Left ventricle myocardium inferior (tissue), 1 donor: Measurements from ENCODE around the gene TMEM232. TPM values are rescaled to one million over a fixed set of nuclear protein-coding genes. Genes with fewer than 3 reads are reported as not detected.
"Not testable (repeated sequence)": the region's sequence is repeated elsewhere in the genome, so short reads cannot be mapped to it uniquely, and the experiment has no call there.

Experiments
- DNase-seq: peaks from one replicate; pipeline ENCODE4 v3.0.0-alpha.2; 2020
- H3K27ac ChIP-seq: fragments of 200-600 bp; replicated peaks from 2 replicates; pipeline ENCODE4 v1.8.0; 2021
- H3K27me3 ChIP-seq: fragments of 200-600 bp; 2 replicates; pipeline ENCODE4 v1.8.0; 2021; ENCODE audit warnings: low read depth
- H3K36me3 ChIP-seq: fragments of 200-600 bp; 2 replicates; pipeline ENCODE4 v1.8.0; 2021
- H3K4me1 ChIP-seq: fragments of 200-600 bp; 2 replicates; pipeline ENCODE4 v1.8.0; 2021
- H3K4me3 ChIP-seq: fragments of 200-600 bp; 2 replicates; pipeline ENCODE4 v1.8.0; 2021; ENCODE audit warnings: mild to moderate bottlenecking, moderate library complexity
- H3K9me3 ChIP-seq: fragments of 200-600 bp; replicated peaks from 2 replicates; pipeline ENCODE4 v1.8.0; 2021
- intact Hi-C: fragments of 100-400 bp; cut with micrococcal nuclease; formaldehyde crosslinking; loops from one replicate; pipeline ENCODE4 v1.11.0; 2022
- total RNA-seq: library from RNA; stranded (reverse); fragmentation: NEBNext Ultra II Directional; extraction: Animal tissue kit (Norgen Biotek cat#: 25700); gene quantifications from one replicate; pipeline ENCODE4 v1.2.1, GENCODE V29; 2021
- TF ChIP-seq, protein P1 (sequence below): fragments of 200-600 bp; IDR thresholded peaks from 2 replicates; pipeline ENCODE4 v1.8.0; 2021; ENCODE audit warnings: antibody characterized with exemption, mild to moderate bottlenecking, borderline replicate concordance
- donor health status: DM: no; HTN: yes; CAD: no; lungs with severe emphysema.

The TMEM232 gene
- total RNA-seq, 1 donor from 2014 or later = 3.6 TPM

DNA sequence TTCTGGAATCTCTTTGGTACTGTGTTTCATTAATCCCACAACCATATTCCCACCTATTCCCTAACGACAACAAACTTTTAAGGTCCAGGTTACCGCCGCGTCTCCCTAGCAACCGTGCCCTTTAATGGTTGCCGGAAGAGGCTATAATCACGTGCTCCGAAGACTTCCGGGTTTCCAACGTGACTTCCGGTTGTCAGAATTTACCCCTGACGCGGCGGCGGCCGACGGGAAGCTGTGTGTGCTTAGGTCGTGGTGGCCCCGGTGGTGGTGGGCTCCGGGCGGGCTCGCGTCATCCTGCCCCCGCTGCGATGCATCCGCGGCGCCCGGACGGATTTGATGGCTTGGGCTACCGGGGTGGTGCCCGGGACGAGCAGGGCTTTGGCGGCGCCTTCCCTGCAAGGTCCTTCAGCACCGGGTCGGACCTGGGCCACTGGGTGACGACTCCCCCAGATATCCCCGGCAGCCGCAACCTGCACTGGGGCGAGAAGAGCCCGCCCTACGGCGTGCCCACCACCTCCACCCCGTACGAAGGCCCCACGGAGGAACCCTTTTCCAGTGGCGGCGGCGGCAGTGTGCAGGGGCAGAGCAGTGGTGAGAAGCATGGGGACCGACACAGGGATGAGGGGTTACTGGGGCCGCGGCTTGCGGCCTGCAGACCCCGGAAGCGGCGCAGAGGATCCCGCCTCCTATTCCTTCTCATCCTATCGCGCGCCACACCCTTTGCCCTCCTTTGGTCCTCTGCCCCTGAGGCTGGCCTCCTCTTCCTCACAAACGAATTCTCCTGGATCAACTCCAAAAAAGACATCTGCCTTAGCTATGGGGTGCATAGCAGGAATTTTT, 12.6 kb upstream of the TMEM232 start, which contains the start of gene SLC25A46:
Gene SLC25A46 (plus strand): TSS at position 196 of the 840 bp plus-strand sequence. CDS start 113 bp downstream, at position 309.
- intact Hi-C loops = no loop called here
- Histone ChIP-seq H3K4me3 (peak within 1 kb of the TSS; percentile 96), H3K27ac (peak within 1 kb of the TSS; percentile 95), H3K9me3 (no peaks in the 10 kb centered on the region), H3K36me3 (no peaks in the 10 kb centered on the region), H3K27me3 (no peaks in the 10 kb centered on the region), H3K4me1 (peaks cover 38% of the 10 kb centered on the region)
- TF ChIP-seq, protein P1, sequence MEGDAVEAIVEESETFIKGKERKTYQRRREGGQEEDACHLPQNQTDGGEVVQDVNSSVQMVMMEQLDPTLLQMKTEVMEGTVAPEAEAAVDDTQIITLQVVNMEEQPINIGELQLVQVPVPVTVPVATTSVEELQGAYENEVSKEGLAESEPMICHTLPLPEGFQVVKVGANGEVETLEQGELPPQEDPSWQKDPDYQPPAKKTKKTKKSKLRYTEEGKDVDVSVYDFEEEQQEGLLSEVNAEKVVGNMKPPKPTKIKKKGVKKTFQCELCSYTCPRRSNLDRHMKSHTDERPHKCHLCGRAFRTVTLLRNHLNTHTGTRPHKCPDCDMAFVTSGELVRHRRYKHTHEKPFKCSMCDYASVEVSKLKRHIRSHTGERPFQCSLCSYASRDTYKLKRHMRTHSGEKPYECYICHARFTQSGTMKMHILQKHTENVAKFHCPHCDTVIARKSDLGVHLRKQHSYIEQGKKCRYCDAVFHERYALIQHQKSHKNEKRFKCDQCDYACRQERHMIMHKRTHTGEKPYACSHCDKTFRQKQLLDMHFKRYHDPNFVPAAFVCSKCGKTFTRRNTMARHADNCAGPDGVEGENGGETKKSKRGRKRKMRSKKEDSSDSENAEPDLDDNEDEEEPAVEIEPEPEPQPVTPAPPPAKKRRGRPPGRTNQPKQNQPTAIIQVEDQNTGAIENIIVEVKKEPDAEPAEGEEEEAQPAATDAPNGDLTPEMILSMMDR = no peak
- DNase-seq = peak; percentile 84

DNA sequence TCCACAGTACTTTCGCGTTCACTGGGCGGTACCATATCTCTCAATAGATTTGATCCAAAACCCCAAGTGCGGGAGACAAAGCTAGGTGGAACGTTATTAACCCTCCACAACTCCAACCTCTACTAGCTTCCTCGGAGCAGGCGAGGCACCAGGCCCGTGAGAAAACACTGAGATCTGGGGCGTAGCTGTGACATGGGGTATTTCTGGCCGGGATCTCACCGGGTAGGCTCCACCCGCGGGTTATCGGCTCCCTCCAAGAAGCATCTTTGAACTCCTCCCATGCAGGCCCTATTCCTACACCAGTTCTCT, 12.0 kb upstream of the TMEM232 start:
- Histone ChIP-seq H3K27me3 (no peaks in the 10 kb centered on the region), H3K4me1 (peaks cover 38% of the 10 kb centered on the region), H3K36me3 (no peaks in the 10 kb centered on the region), H3K4me3 (peak overlapping the region; percentile 96), H3K27ac (peak overlapping the region; percentile 95), H3K9me3 (no peaks in the 10 kb centered on the region)
- intact Hi-C loops = no loop called here
- TF ChIP-seq, protein P1 = no peak
- DNase-seq = no peak

DNA sequence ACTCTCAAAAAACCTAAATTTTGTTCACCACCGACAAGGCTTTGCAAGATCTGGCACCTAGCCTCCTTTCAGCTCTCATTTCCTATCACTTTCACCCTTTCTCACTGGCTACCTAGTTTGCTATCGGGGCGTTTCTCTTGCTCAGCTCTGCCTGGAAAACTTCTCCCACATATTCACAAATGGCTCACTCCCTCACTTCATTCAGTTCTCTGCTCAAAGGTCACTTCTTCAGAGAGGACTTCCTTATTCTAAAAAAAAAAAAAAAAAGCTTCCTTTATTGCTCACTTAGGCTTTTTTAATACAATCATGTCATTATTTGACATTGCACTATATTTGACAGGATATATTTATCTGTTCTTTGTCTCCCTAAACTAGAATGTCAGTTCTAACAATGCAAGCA, 10.3 kb upstream of the TMEM232 start:
- no peak overlapping the region for H3K4me3 ChIP-seq
- H3K36me3 ChIP-seq = no peaks in the 10 kb centered on the region
- DNase-seq = no peak
- intact Hi-C loops = no loop called here
- H3K9me3 ChIP-seq = no peaks in the 10 kb centered on the region
- H3K27ac ChIP-seq = no peak overlapping the region
- H3K4me1 ChIP-seq = peaks cover 38% of the 10 kb centered on the region
- no peaks in the 10 kb centered on the region for H3K27me3 ChIP-seq
- TF ChIP-seq, protein P1 = no peak

DNA sequence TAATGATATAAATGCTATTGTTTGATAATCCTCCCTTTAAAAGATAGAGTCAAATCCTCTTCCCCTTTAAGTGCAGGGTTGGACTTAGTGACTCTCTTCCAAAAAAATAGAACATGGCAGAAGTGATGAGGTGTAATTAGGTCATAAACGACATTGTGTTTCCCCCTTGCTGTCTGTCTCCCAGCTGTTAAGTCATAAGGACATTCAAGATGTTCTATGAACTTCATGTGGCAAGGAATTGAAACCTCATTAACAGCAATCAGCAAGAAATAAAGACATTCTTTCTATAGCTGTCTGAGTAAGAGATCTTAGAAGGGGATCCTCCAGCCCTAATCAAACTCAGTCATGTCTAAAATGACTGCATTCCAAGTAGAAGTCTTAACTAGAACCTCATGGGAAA, 9.1 kb upstream of the TMEM232 start:
- DNase-seq = no peak
- no peak overlapping the region for H3K4me3 ChIP-seq
- H3K4me1 ChIP-seq = peaks cover 27% of the 10 kb centered on the region
- TF ChIP-seq, protein P1 = no peak
- H3K9me3 ChIP-seq = no peaks in the 10 kb centered on the region
- H3K36me3 ChIP-seq = no peaks in the 10 kb centered on the region
- intact Hi-C loops = no loop called here
- no peak overlapping the region for H3K27ac ChIP-seq
- H3K27me3 ChIP-seq = no peaks in the 10 kb centered on the region

DNA sequence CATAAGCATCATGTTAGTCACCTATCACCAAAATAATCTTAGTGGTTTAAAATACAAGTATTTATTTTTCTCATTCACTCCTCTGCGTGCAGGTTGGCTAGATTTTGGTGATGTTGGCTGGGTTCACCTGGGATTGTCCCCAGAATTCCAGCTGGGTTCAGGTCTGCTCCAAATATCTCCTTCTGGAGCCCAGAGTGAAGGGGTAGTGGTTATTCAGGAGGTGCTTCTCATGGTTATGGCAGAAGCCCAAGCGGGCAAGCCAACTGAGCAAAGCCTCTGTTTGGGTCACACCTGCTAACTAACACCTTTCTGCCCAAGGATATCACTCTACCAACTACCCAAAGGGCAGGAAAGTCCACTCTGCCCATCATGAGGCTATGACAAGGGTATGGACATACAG, 7.6 kb upstream of the TMEM232 start:
- TF ChIP-seq, protein P1 = no peak

DNA sequence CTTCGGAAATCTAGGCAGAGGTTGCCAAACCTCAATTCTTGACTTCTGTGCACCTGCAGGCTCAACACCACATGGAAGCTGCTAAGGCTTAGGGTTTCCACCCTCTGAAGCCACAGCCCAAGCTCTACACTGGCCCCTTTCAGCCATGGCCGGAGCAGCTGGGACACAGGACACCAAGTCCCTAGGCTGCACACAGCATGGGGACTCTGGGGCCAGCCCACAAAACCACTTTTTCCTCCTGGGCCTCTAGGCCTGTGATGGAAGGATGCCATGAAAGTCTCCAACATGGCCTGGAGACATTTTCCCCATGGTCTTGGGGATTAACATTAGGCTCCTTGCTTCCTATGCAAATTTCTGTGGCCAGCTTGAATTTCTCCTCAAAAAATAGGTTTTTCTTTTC, 5.0 kb upstream of the TMEM232 start:
- intact Hi-C loops, H3K4me3 ChIP-seq, H3K27me3 ChIP-seq, H3K27ac ChIP-seq, DNase-seq, H3K9me3 ChIP-seq, H3K4me1 ChIP-seq, H3K36me3 ChIP-seq: not testable (repeated sequence)

More for the DNA sequence above, 7.6 kb upstream of the TMEM232 start:
- Histone ChIP-seq H3K36me3 (no peaks in the 10 kb centered on the region), H3K27me3 (no peaks in the 10 kb centered on the region), H3K4me3 (no peak overlapping the region), H3K4me1 (peaks cover 12% of the 10 kb centered on the region), H3K27ac (no peak overlapping the region), H3K9me3 (no peaks in the 10 kb centered on the region)
- no peak for DNase-seq
- intact Hi-C loops = no loop called here
